ENCODE results near the gene FAM131B. TPM values are rescaled to one million over a fixed set of nuclear protein-coding genes. Genes with fewer than 3 reads are reported as not detected.

The FAM131B gene
- total and polyA plus RNA-seq, 7 donors = under 0.01 to 15.7 (median 6.4) TPM

DNA sequence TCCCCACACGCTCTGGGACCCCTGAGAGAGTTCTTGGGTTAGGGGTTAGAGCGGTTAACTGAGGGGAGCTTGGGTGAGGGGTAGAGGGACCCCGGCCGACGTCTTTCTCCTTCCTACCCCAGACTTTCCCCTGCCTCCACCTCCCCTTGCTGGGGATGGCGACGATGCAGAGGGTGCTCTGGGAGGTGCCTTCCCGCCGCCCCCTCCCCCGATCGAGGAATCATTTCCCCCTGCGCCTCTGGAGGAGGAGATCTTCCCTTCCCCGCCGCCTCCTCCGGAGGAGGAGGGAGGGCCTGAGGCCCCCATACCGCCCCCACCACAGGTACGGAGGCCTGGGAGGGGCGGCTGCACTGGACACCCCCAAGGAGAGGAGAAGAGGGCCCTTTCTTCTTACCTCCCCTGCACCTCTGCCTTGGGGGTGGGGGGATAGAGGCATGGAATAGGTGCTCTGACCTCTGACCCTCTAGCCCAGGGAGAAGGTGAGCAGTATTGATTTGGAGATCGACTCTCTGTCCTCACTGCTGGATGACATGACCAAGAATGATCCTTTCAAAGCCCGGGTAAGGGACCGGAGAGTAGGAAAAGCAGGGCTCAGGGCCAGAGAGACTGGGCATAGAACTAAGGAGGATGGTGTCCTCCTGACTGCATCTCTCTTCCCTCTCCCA, 19.7 kb upstream of the FAM131B start:
- intact Hi-C loops (cut with DNase I) = loop anchor here (5.0 to 10.0 kb wide), 5 partner anchors 35 to 527 kb away; partner anchors contain the start of genes CASP2, EPHB6, GSTK1 and TCAF1
- DNase-seq = peak; percentile 64

DNA sequence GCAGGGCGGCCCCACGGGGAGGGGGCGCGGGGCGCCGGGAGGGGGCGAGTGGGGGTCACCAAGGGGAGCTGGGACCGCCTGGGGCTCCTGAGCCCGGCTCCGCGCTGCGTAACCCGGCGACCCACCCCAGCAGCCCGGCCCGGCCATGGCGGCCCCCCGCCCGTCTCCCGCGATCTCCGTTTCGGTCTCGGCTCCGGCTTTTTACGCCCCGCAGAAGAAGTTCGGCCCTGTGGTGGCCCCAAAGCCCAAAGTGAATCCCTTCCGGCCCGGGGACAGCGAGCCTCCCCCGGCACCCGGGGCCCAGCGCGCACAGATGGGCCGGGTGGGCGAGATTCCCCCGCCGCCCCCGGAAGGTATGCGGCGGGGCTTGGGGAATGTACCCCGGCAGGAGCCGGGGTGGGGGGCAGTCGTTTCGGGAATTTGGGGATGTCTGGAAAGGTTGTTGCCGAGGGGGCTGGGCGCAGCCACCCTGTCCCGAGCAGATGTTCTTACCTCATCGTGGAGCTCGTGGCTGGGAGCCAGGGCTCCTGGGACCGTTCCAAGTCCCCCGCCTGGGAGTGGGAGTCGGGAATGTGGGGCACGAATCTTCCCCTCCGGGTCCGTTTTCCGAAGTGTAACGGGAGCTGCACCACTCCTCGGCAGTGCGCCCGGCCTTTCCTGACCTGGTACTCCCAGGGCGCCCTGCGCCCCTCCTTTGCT, 19.1 kb upstream of the FAM131B start:
- peak; percentile 92 for DNase-seq
- Histone ChIP-seq H3K9me3 (no peaks in the 10 kb centered on the region), H3K27ac (peak overlapping the region; percentile 97 to 100 (median 100)), H3K4me1 (peaks cover 0 to 79% (median 73%) of the 10 kb centered on the region in 4 donors), H3K4me3 (peak overlapping the region; percentile 82 to 100 (median 91)), H3K36me3 (peaks cover 0 to 15% (median 5%) of the 10 kb centered on the region in 4 donors), H3K27me3 (no peaks in the 10 kb centered on the region)
- 2 to 3% methylated on average over 64 of the region's 64 CpGs for WGBS, 2 donors
- intact Hi-C loops (cut with DNase I) = loop anchor here (5.0 to 10.0 kb wide), 5 partner anchors 36 to 527 kb away; partner anchors contain the start of genes CASP2, EPHB6, GSTK1 and TCAF1
- TF ChIP-seq EP300 (IDR thresholded peaks at IDR 0.05) = peak in 1 of 4 donors; percentile 9
- TF ChIP-seq, protein P1, sequence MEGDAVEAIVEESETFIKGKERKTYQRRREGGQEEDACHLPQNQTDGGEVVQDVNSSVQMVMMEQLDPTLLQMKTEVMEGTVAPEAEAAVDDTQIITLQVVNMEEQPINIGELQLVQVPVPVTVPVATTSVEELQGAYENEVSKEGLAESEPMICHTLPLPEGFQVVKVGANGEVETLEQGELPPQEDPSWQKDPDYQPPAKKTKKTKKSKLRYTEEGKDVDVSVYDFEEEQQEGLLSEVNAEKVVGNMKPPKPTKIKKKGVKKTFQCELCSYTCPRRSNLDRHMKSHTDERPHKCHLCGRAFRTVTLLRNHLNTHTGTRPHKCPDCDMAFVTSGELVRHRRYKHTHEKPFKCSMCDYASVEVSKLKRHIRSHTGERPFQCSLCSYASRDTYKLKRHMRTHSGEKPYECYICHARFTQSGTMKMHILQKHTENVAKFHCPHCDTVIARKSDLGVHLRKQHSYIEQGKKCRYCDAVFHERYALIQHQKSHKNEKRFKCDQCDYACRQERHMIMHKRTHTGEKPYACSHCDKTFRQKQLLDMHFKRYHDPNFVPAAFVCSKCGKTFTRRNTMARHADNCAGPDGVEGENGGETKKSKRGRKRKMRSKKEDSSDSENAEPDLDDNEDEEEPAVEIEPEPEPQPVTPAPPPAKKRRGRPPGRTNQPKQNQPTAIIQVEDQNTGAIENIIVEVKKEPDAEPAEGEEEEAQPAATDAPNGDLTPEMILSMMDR (IDR thresholded peaks at IDR 0.05) = no peak
- peak in 3 of 4 donors; percentile 24 to 54 (median 53) for TF ChIP-seq POLR2AphosphoS5 (IDR thresholded peaks at IDR 0.05)

More for the DNA sequence above, 19.7 kb upstream of the FAM131B start:
- H3K27ac ChIP-seq = peak overlapping the region; percentile 97 to 100 (median 100)
- TF ChIP-seq POLR2A (IDR thresholded peaks at IDR 0.05) (no peak), POLR2AphosphoS5 (IDR thresholded peaks at IDR 0.05) (no peak), EP300 (IDR thresholded peaks at IDR 0.05) (no peak)
- TF ChIP-seq, protein P1 (IDR thresholded peaks at IDR 0.05) = no peak
- 53 to 64% methylated on average over 21 of the region's 21 CpGs for WGBS, 2 donors
- peaks cover 0 to 79% (median 76%) of the 10 kb centered on the region in 4 donors for H3K4me1 ChIP-seq
- peak overlapping the region; percentile 82 to 100 (median 91) for H3K4me3 ChIP-seq
- peaks cover 0 to 15% (median 7%) of the 10 kb centered on the region in 4 donors for H3K36me3 ChIP-seq
- no peaks in the 10 kb centered on the region for H3K27me3 ChIP-seq
- no peaks in the 10 kb centered on the region for H3K9me3 ChIP-seq

DNA sequence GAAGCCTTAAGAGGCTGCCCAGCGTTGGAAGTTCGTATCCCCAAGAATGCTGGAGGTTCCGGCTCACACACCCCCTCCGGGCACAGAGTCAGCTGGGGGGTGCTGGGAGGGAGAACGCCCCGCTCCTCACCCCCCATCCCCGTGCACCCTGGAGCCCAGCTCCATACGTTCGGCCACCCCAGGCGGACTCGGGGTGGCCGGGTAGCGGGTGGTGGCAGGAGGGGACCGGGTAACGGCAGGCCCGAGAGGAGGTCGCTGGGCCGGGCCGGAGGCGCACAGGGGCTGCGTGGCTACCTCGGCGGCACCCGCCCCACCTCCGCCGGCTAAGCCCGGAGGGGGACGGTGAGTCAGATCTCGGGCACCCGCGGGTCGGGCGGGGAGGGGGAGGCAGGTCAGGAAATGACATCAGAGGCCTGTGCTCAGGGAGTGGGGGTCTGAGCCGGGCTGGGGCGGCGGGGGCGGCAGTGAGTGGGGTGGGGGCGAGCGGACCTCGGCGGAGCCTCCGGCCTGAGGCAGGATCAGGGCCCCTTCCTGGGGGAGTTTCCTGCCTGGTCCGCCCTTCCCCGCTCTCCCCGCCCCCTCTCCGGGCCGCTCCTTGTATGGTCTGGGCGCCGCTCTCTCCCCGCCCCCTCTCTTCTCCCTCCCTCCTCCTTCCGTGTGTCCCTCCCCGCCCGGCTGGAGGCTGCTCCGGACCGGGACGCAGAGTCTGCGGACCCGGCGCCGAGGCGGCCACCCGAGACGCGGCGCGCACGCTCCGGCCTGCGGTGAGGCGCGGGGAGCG, 18.3 kb upstream of the FAM131B start, which contains the start of gene ZYX:
Gene ZYX (plus strand): TSS at position 700 of the 781 bp plus-strand sequence. CDS start 227 bp downstream, outside the sequence.
- Histone ChIP-seq H3K9me3 (no peaks in the 10 kb centered on the region), H3K4me3 (peak within 1 kb of the TSS; percentile 82 to 100 (median 91)), H3K4me1 (peaks cover 0 to 79% (median 71%) of the 10 kb centered on the region in 4 donors), H3K36me3 (peaks cover 0 to 15% (median 4%) of the 10 kb centered on the region in 4 donors), H3K27ac (peak within 1 kb of the TSS; percentile 97 to 100 (median 100)), H3K27me3 (no peaks in the 10 kb centered on the region)
- peak; percentile 98 for DNase-seq
- 0 to 1% methylated on average over 72 of the region's 72 CpGs for WGBS, 2 donors
- TF ChIP-seq POLR2AphosphoS5 (IDR thresholded peaks at IDR 0.05) (peak; percentile 93 to 98 (median 95)), POLR2A (IDR thresholded peaks at IDR 0.05) (peak; percentile 81 to 83)
- TF ChIP-seq, protein P1 (IDR thresholded peaks at IDR 0.05) = no peak
- intact Hi-C loops (cut with DNase I) = loop anchor here (5.0 to 10.0 kb wide), 5 partner anchors 36 to 526 kb away; partner anchors contain the start of genes CASP2, EPHB6, GSTK1 and TCAF1

DNA sequence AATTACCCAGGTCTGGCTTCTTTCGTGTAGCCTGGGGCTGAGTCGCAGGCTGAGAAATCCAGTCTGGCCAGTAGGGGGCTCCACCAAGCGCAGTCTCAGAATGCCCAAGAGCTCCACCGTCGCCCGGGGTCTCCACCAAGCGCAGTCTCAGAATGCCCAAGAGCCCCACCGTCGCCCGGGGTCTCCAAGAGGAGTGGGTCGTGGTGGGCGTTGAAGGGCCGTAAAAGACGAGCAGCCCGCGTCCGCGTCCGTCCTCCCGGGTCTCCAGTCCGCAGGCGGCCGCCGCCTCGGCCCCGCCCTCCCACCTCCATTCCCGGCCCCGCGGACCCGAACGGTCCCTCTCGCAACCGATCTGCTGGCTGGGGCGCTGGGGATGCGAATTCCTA, 17.7 kb upstream of the FAM131B start:
- peaks cover 0 to 15% (median 4%) of the 10 kb centered on the region in 4 donors for H3K36me3 ChIP-seq
- DNase-seq = peak; percentile 94
- no peaks in the 10 kb centered on the region for H3K9me3 ChIP-seq
- peak overlapping the region; percentile 97 to 100 (median 100) for H3K27ac ChIP-seq
- no peaks in the 10 kb centered on the region for H3K27me3 ChIP-seq
- intact Hi-C loops (cut with DNase I) = loop anchor here (5.0 to 10.0 kb wide), 5 partner anchors 37 to 525 kb away; partner anchors contain the start of genes CASP2, EPHB6, GSTK1 and TCAF1
- WGBS, 2 donors = 0% methylated on average over 35 of the region's 35 CpGs
- TF ChIP-seq, protein P1 (IDR thresholded peaks at IDR 0.05) = peak; percentile 83 to 90 (median 86)
- no peak for TF ChIP-seq EP300 (IDR thresholded peaks at IDR 0.05)
- peaks cover 0 to 76% (median 65%) of the 10 kb centered on the region in 4 donors for H3K4me1 ChIP-seq
- H3K4me3 ChIP-seq = peak overlapping the region; percentile 82 to 100 (median 91)
